Omental fat pad (tissue), 4 donors: ENCODE data around the gene LSS. TPM values are rescaled to one million over a fixed set of nuclear protein-coding genes. Genes with fewer than 3 reads are reported as not detected.

Source experiments
- ATAC-seq: fragments of 150-250 bp; one replicate; pipeline ENCODE4 v1.9.1; 2016; ENCODE audit warnings: mild to moderate bottlenecking, moderate library complexity; ENCODE audit not compliant: low FRiP score
- DNase-seq: peaks from one replicate; pipeline ENCODE4 v3.0.0-alpha.2; 2019; ENCODE audit warnings: low spot score
- CTCF ChIP-seq, 3 donors: fragments of 450-650 bp; IDR thresholded peaks; one replicate each; pipeline ENCODE4 v1.5.1; 2016 to 2017; ENCODE audit warnings: antibody characterized with exemption in 3 of 3, mild to moderate bottlenecking in 3 of 3, moderate library complexity in 2 of 3
- total RNA-seq, 4 donors: library from RNA; depleted of rRNA; stranded (reverse); fragments of >200 nt; gene quantifications; one replicate each; pipeline ENCODE4 v1.1.0, GENCODE V29; 2016

The LSS gene
- total RNA-seq, result 100 to 1,000 TPM in 2 of 4 donors, 10 to 100 TPM in 2; 94.8 to 122 (median 108) TPM

DNA sequence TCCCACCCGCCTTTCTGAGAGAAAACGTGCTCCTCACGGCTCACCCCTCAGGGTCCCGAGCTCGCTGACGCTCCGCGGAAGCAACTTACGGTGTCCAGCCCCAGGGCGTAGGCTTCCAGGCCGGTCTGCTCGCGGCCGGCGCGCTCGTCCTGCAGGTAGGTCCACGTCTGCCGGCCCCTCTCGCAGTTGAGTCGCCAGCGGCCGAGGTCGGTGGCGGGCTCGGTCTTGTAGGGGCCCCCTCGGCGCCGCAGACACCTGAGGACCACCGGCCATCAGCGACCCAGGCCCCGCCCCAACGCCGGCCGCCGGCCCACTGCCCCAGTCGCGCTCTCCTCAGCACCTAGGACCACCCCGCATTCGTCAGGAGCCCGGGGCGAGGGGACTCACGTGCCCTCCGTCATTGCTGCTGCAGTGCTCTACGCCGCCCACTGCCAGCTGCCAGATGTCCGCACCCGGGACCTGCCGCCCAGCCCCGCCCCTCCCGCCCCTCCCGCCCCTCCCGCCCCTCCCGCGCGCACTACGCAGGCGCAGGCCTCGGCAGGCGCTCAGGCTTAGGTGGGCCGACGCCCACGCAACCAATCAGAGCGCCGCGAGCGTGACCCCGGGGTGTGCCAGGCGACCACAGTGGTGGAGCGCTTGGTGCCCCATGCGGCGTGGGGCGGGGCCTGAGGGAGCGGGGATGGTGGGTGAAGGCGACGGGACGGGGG lies at the start of gene LSS:
TSS of gene LSS (minus strand) at position 430 of the 707 bp plus-strand sequence. CDS start at position 401, 29 bp downstream.
- TF ChIP-seq CTCF (IDR thresholded peaks at IDR 0.05), result no peak
- peak; percentile 91 for ATAC-seq
- DNase-seq, result peak; percentile 86

GRCh38 chr21:46274797-46275390 lies 46.3 kb upstream of the LSS start:
- DNase-seq (no peak), ATAC-seq (no peak)
- no peak for TF ChIP-seq CTCF (IDR thresholded peaks at IDR 0.05)

GRCh38 chr21:46273341-46273740 lies 44.8 kb upstream of the LSS start:
- ATAC-seq (no peak), DNase-seq (no peak)
- TF ChIP-seq CTCF (IDR thresholded peaks at IDR 0.05), result no peak

- DNase-seq (no peak), ATAC-seq (no peak)
- no peak for TF ChIP-seq CTCF (IDR thresholded peaks at IDR 0.05)
These were observed 40.9 kb upstream of the LSS start for GRCh38 chr21:46269466-46269865.

- no peak for TF ChIP-seq CTCF (IDR thresholded peaks at IDR 0.05)
- DNase-seq (no peak), ATAC-seq (no peak)
These were observed 39.8 kb upstream of the LSS start for GRCh38 chr21:46268371-46268770.

- TF ChIP-seq CTCF (IDR thresholded peaks at IDR 0.05), result no peak
- no peak for ATAC-seq
- DNase-seq, result no peak
These were observed 38.4 kb upstream of the LSS start for GRCh38 chr21:46266946-46267345.
